Fibroblast of lung (primary cell): ENCODE data around the gene REXO5. TPM values are rescaled to one million over a fixed set of nuclear protein-coding genes. Genes with fewer than 3 reads are reported as not detected.
"Not testable (repeated sequence)": the region's sequence is repeated elsewhere in the genome, so short reads cannot be mapped to it uniquely, and the experiment has no call there.

Experiments used
- DNase-seq, 2 donors: peaks; one replicate each; pipeline versions ENCODE4 v3.0.0 to v3.0.0-alpha.2; 2010; ENCODE audit warnings: low read depth in 2 of 2
- H2AFZ ChIP-seq: 2 replicates; pipeline ENCODE4 v1.5.1; 2012; ENCODE audit warnings: low read length, control low read depth, inconsistent platforms
- H3K27ac ChIP-seq: 2 replicates; pipeline ENCODE4 v1.5.1; 2011; ENCODE audit warnings: low read length, control low read depth; ENCODE audit not compliant: insufficient read depth
- H3K27me3 ChIP-seq: 2 replicates; pipeline ENCODE4 v1.5.1; 2011; ENCODE audit warnings: mild to moderate bottlenecking, low read length; ENCODE audit not compliant: control insufficient read depth, insufficient read depth
- H3K36me3 ChIP-seq: 2 replicates; pipeline ENCODE4 v1.5.1; 2011; ENCODE audit warnings: low read length; ENCODE audit not compliant: control insufficient read depth, insufficient read depth
- H3K4me1 ChIP-seq: 2 replicates; pipeline ENCODE4 v1.5.1; 2011; ENCODE audit warnings: low read length; ENCODE audit not compliant: control insufficient read depth, insufficient read depth; ENCODE audit errors: extremely low read depth
- H3K4me2 ChIP-seq: 2 replicates; pipeline ENCODE4 v1.5.1; 2011; ENCODE audit warnings: low read length, control low read depth; ENCODE audit not compliant: insufficient read depth; ENCODE audit errors: extremely low read depth
- H3K4me3 ChIP-seq, 4 experiments: fragments of 200-600 bp in 1 of 4; sonication (generic) in 1 of 4; replicated peaks in 1 of 4; 2 replicates each; pipeline ENCODE4 v1.5.1; 2011 to 2016; ENCODE audit warnings: low read length in 4 of 4, low read depth in 3 of 4, mild to moderate bottlenecking in 3 of 4, control low read depth in 2 of 4, inconsistent platforms in 1 of 4, mixed read lengths in 1 of 4; ENCODE audit not compliant: insufficient read depth in 1 of 4; ENCODE audit errors: control extremely low read depth in 1 of 4
- H3K79me2 ChIP-seq: 2 replicates; pipeline ENCODE4 v1.5.1; 2012; ENCODE audit warnings: mild to moderate bottlenecking, low read length, inconsistent platforms; ENCODE audit not compliant: control insufficient read depth, insufficient read depth
- H3K9ac ChIP-seq: 2 replicates; pipeline ENCODE4 v1.5.1; 2011; ENCODE audit warnings: mild to moderate bottlenecking, low read length, control low read depth; ENCODE audit not compliant: insufficient read depth
- H3K9me3 ChIP-seq: 2 replicates; pipeline ENCODE4 v1.5.1; 2012; ENCODE audit warnings: low read depth, low read length; ENCODE audit not compliant: control insufficient read depth, insufficient read depth
- H4K20me1 ChIP-seq: 2 replicates; pipeline ENCODE4 v1.5.1; 2011; ENCODE audit warnings: low read length; ENCODE audit not compliant: control insufficient read depth, insufficient read depth; ENCODE audit errors: extremely low read depth
- EZH2 ChIP-seq: IDR thresholded peaks from 2 replicates; pipeline ENCODE4 v1.5.1; 2012; ENCODE audit warnings: low read length, control low read depth, mild to moderate bottlenecking; ENCODE audit errors: missing control alignments
- polyA plus RNA-seq, 2 donors: library from polyadenylated mRNA; depleted of rRNA in 1 of 2; stranded (reverse) in 1 of 2; unstranded in 1 of 2; fragments of >200 nt; gene quantifications; 2 replicates each; pipeline ENCODE4 v1.2.1, GENCODE V29; 2011 to 2012; ENCODE audit warnings: missing spikeins in 1 of 2
- total RNA-seq: library from RNA; depleted of rRNA; stranded (reverse); fragments of >200 nt; gene quantifications from 2 replicates; pipeline ENCODE4 v1.2.1, GENCODE V29; 2014
- TF ChIP-seq, protein P1 (sequence below), 2 donors: IDR thresholded peaks in 1 of 2; conservative IDR thresholded peaks in 1 of 2; 1 replicate in 1 of 2; 2 replicates in 1 of 2; pipeline ENCODE4 v1.5.1; 2011 to 2012; ENCODE audit warnings: low read length in 2 of 2, control low read depth in 1 of 2, inconsistent platforms in 1 of 2, low read depth in 1 of 2, mild to moderate bottlenecking in 1 of 2

The REXO5 gene
- total and polyA plus RNA-seq, 2 donors (not counting 1 experiment from before 2014, with no cell fraction given) = 5.6 to 9.1 TPM

DNA sequence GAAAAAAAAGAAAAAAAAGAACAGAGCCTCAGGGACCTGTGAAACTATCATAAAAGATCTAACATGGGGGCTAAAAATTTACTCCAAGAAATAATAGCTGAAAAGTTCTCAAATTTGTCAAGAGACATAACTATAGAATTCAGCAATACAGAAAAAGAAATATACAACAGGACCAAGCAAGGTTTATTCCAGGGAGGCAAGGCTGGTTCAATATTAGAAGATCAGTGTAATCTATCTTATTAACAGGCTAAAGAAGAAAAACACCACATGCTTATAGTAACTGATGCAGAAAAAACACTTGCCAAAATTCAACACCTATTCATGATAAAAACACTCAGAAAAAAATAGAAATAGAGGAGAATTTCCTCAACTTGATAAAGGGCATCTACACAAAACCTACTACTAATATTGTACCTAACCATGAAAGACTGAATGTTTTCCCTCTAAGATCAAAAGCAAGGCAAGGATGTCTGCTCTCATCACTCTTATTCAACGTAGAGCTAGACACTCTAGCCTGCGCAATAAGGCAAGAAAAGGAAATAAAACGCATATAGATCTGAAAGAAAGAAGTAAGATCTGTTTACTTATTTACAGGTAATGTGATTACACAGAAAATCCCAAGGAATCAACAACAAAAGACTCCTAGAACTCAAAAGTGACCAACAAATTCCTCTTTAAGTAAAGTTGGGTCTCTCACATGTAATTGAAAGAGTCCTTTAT is 43.8 kb upstream of the REXO5 start:
- Histone ChIP-seq H3K9me3 (no peaks in the 10 kb centered on the region), H3K27ac (no peak overlapping the region), H3K4me1 (no peaks in the 10 kb centered on the region), H3K9ac (no peak overlapping the region), H2AFZ (no peak overlapping the region), H4K20me1 (no peaks in the 10 kb centered on the region), H3K79me2 (no peaks in the 10 kb centered on the region), H3K27me3 (no peaks in the 10 kb centered on the region), H3K4me2 (no peak overlapping the region), H3K4me3 (no peak overlapping the region), H3K36me3 (no peaks in the 10 kb centered on the region)
- TF ChIP-seq, protein P1, sequence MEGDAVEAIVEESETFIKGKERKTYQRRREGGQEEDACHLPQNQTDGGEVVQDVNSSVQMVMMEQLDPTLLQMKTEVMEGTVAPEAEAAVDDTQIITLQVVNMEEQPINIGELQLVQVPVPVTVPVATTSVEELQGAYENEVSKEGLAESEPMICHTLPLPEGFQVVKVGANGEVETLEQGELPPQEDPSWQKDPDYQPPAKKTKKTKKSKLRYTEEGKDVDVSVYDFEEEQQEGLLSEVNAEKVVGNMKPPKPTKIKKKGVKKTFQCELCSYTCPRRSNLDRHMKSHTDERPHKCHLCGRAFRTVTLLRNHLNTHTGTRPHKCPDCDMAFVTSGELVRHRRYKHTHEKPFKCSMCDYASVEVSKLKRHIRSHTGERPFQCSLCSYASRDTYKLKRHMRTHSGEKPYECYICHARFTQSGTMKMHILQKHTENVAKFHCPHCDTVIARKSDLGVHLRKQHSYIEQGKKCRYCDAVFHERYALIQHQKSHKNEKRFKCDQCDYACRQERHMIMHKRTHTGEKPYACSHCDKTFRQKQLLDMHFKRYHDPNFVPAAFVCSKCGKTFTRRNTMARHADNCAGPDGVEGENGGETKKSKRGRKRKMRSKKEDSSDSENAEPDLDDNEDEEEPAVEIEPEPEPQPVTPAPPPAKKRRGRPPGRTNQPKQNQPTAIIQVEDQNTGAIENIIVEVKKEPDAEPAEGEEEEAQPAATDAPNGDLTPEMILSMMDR (conservative IDR thresholded peaks at IDR 0.05 in 1 of 2, IDR thresholded peaks at IDR 0.05 in 1 of 2; ENCODE audit: low read depth in 1 of 2, low read length in 2 of 2) = no peak
- TF ChIP-seq EZH2 = no peak
- DNase-seq = no peak

DNA sequence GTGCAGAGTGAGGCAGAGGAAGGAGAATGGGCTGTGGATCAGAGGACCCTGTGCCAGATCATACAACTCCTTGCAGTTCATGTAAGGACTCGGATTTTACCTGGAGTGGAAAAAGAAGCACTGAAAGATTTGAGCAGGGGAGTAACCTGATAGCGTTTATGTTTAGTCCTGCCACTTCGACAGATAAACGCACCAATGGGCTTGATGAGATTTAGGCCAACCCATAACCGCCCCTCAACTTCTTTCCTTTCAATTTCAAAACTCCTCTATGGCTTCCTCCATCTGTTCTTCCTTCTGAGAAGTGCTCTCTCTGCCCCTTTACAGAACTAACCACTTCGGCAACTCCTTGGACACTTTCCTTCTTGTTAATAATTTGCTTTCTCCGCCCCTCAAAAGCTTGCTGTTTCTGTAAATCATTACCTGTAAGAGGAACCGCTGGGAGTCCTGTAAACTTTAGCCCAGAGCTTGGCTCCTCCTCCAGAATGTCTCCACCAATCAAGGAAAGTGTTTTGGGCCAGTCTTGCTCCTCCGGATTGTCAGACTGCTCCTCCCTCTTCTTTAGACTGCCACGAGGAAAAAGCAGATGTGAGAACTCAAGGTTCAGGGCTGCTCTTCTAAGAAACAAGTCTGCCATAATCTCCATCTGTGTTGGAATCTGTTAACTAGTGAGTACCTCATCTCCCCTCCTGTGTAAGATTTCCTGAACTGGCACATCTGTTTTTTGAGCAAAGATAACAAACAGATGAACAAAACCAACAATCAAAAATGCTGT is 42.7 kb upstream of the REXO5 start, which contains the start of gene ACSM3:
TSS of gene ACSM3 (plus strand) at position 554 of the 772 bp plus-strand sequence. CDS start 6,021 bp downstream, outside the sequence.
- TF ChIP-seq EZH2 = no peak
- TF ChIP-seq, protein P1 (conservative IDR thresholded peaks at IDR 0.05 in 1 of 2, IDR thresholded peaks at IDR 0.05 in 1 of 2; ENCODE audit: low read depth in 1 of 2, low read length in 2 of 2) = no peak
- peak within 1 kb of the TSS; percentile 94 for H2AFZ ChIP-seq
- H3K27me3 ChIP-seq = no peaks in the 10 kb centered on the region
- no peaks in the 10 kb centered on the region for H3K79me2 ChIP-seq
- no peak within 1 kb of the TSS for H3K27ac ChIP-seq
- H3K4me2 ChIP-seq = peak within 1 kb of the TSS; percentile 87
- H3K9ac ChIP-seq = no peak within 1 kb of the TSS
- H4K20me1 ChIP-seq = no peaks in the 10 kb centered on the region
- no peaks in the 10 kb centered on the region for H3K36me3 ChIP-seq
- no peaks in the 10 kb centered on the region for H3K9me3 ChIP-seq
- H3K4me3 ChIP-seq = peak within 1 kb of the TSS; percentile 58 to 68 (median 62)
- peak; percentile 71 to 83 for DNase-seq
- H3K4me1 ChIP-seq = no peaks in the 10 kb centered on the region

DNA sequence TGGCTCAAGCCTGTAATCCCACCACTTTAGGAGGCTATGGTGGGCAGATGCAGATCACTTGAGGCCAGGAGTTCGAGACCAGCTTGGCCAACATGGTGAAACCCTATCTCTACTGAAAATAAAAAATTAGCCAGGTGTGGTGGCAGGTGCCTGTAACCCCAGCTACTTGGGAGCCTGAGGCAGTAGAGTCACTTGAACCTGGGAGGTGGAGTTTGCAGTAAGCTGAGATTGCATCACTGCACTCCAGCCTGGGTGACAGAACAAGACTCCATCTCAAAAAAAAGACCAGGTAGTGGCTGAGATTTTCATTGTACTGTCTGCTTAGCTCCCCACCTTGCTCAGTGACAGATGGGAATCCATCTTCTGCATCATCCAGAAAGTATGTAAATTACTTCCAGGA is 41.9 kb upstream of the REXO5 start:
- not testable (repeated sequence) for H3K9me3 ChIP-seq, H3K27me3 ChIP-seq, H3K79me2 ChIP-seq, H2AFZ ChIP-seq, H3K27ac ChIP-seq, H3K36me3 ChIP-seq, H4K20me1 ChIP-seq, DNase-seq, H3K9ac ChIP-seq, H3K4me2 ChIP-seq, H3K4me3 ChIP-seq, H3K4me1 ChIP-seq
